ENCODE measurements around the gene FAT2.

GRCh38 chr5:151614565-151614964, 23.4 kb upstream of the FAT2 start:
- TF ChIP-seq, protein P1, sequence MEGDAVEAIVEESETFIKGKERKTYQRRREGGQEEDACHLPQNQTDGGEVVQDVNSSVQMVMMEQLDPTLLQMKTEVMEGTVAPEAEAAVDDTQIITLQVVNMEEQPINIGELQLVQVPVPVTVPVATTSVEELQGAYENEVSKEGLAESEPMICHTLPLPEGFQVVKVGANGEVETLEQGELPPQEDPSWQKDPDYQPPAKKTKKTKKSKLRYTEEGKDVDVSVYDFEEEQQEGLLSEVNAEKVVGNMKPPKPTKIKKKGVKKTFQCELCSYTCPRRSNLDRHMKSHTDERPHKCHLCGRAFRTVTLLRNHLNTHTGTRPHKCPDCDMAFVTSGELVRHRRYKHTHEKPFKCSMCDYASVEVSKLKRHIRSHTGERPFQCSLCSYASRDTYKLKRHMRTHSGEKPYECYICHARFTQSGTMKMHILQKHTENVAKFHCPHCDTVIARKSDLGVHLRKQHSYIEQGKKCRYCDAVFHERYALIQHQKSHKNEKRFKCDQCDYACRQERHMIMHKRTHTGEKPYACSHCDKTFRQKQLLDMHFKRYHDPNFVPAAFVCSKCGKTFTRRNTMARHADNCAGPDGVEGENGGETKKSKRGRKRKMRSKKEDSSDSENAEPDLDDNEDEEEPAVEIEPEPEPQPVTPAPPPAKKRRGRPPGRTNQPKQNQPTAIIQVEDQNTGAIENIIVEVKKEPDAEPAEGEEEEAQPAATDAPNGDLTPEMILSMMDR (IDR thresholded peaks at IDR 0.05 in 2 of 3, conservative IDR thresholded peaks at IDR 0.05 in 1 of 3; ENCODE audit: control insufficient read depth in 2 of 3, extremely low read depth in 1 of 3, insufficient read depth in 1 of 3, low read depth in 3 of 3, low read length in 3 of 3) = no peak
- TF ChIP-seq EZH2 (IDR thresholded peaks at IDR 0.05; ENCODE audit: borderline replicate concordance, control insufficient read depth, low read depth, low read length) (no peak), CEBPB (IDR thresholded peaks at IDR 0.05; ENCODE audit: borderline replicate concordance in 1 of 2, low read depth in 2 of 2, low read length in 2 of 2) (no peak), RBBP5 (conservative IDR thresholded peaks at IDR 0.05) (no peak), SMAD1 (IDR thresholded peaks at IDR 0.05; ENCODE audit: low read depth, partially characterized antibody) (no peak), PBX3 (IDR thresholded peaks at IDR 0.05; ENCODE audit: insufficient replicate concordance, low read depth, low read length) (no peak)
- TF ChIP-seq, protein P2, sequence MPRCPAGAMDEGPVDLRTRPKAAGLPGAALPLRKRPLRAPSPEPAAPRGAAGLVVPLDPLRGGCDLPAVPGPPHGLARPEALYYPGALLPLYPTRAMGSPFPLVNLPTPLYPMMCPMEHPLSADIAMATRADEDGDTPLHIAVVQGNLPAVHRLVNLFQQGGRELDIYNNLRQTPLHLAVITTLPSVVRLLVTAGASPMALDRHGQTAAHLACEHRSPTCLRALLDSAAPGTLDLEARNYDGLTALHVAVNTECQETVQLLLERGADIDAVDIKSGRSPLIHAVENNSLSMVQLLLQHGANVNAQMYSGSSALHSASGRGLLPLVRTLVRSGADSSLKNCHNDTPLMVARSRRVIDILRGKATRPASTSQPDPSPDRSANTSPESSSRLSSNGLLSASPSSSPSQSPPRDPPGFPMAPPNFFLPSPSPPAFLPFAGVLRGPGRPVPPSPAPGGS (IDR thresholded peaks at IDR 0.05; ENCODE audit: borderline replicate concordance, insufficient read depth, low read depth, low read length, poor library complexity, severe bottlenecking) = no peak
